HEK293 (cell line): ENCODE measurements around the gene DLG3.

Experiments
- CTCF ChIA-PET: fragments of 350-600 bp; formaldehyde crosslinking; extraction: SDS; loops from one replicate; lab custom pipeline; 2021; ENCODE audit warnings: antibody characterized with exemption; lab: Yijun Ruan, JAX
- POLR2A ChIA-PET: fragments of 300-600 bp; formaldehyde crosslinking; extraction: SDS; loops from one replicate; lab custom pipeline; 2020; ENCODE audit warnings: antibody characterized with exemption, inconsistent platforms; lab: Yijun Ruan, JAX
- H3K27ac ChIP-seq: fragments of 200-500 bp; sonication (Bioruptor generic); 2 replicates; pipeline ENCODE4 v1.5.1; 2014; ENCODE audit warnings: low read depth, low read length, control low read depth, inconsistent platforms; ENCODE audit errors: extremely low read depth
- H3K36me3 ChIP-seq, 2 experiments: fragments of 200-500 bp in 1 of 2; sonication (Bioruptor generic) in 1 of 2; 1 replicate in 1 of 2; 2 replicates in 1 of 2; pipeline ENCODE4 v1.5.1; 2014 to 2017; ENCODE audit warnings: inconsistent platforms in 2 of 2, low read length in 2 of 2; ENCODE audit not compliant: control insufficient read depth in 2 of 2, insufficient read depth in 1 of 2
- H3K4me1 ChIP-seq: fragments of 200-500 bp; sonication (Bioruptor generic); 2 replicates; pipeline ENCODE4 v1.5.1; 2014; ENCODE audit warnings: mild to moderate bottlenecking, low read length, inconsistent platforms; ENCODE audit not compliant: control insufficient read depth, insufficient read depth
- H3K4me3 ChIP-seq: 2 replicates; pipeline ENCODE4 v1.5.1; 2011; ENCODE audit warnings: low read depth, mild to moderate bottlenecking, control low read depth, low read length, moderate library complexity
- H3K9me3 ChIP-seq: fragments of 200-500 bp; sonication (Bioruptor generic); 2 replicates; pipeline ENCODE4 v1.5.1; 2014; ENCODE audit warnings: low read depth, low read length, inconsistent platforms; ENCODE audit not compliant: control insufficient read depth, insufficient read depth
- GLI4 ChIP-seq: fragments of 450-650 bp; formaldehyde crosslinking; IDR thresholded peaks from 2 replicates; pipeline ENCODE4 v1.5.1; 2016; ENCODE audit warnings: missing biosample characterization, missing genetic modification characterization
- KLF1 ChIP-seq: fragments of 450-650 bp; formaldehyde crosslinking; IDR thresholded peaks from 2 replicates; pipeline ENCODE4 v1.5.1; 2016; ENCODE audit warnings: missing biosample characterization, missing genetic modification characterization
- KLF10 ChIP-seq: fragments of 450-650 bp; IDR thresholded peaks from 2 replicates; pipeline ENCODE4 v1.5.1; 2018; ENCODE audit warnings: missing biosample characterization, mild to moderate bottlenecking, missing genetic modification characterization
- KLF8 ChIP-seq: fragments of 450-650 bp; formaldehyde crosslinking; IDR thresholded peaks from 2 replicates; pipeline ENCODE4 v1.5.1; 2016; ENCODE audit warnings: missing biosample characterization, missing genetic modification characterization
- PRDM10 ChIP-seq: fragments of 450-650 bp; formaldehyde crosslinking; IDR thresholded peaks from 2 replicates; pipeline ENCODE4 v1.5.1; 2016; ENCODE audit warnings: missing biosample characterization, missing genetic modification characterization
- SCRT1 ChIP-seq: fragments of 450-650 bp; formaldehyde crosslinking; IDR thresholded peaks from 2 replicates; pipeline ENCODE4 v1.5.1; 2016; ENCODE audit warnings: missing biosample characterization, missing genetic modification characterization, borderline replicate concordance
- SCRT2 ChIP-seq: fragments of 450-650 bp; formaldehyde crosslinking; IDR thresholded peaks from 2 replicates; pipeline ENCODE4 v1.5.1; 2016; ENCODE audit warnings: missing biosample characterization, missing genetic modification characterization
- SP3 ChIP-seq: fragments of 450-650 bp; formaldehyde crosslinking; IDR thresholded peaks from 2 replicates; pipeline ENCODE4 v1.5.1; 2016; ENCODE audit warnings: missing biosample characterization, missing genetic modification characterization
- SP7 ChIP-seq: fragments of 450-650 bp; formaldehyde crosslinking; IDR thresholded peaks from 2 replicates; pipeline ENCODE4 v1.5.1; 2016; ENCODE audit warnings: missing biosample characterization, missing genetic modification characterization
- WT1 ChIP-seq: fragments of 450-650 bp; formaldehyde crosslinking; IDR thresholded peaks from 2 replicates; pipeline ENCODE4 v1.5.1; 2016; ENCODE audit warnings: missing biosample characterization, missing genetic modification characterization
- ZFP69B ChIP-seq: fragments of 450-650 bp; formaldehyde crosslinking; IDR thresholded peaks from 2 replicates; pipeline ENCODE4 v1.5.1; 2016; ENCODE audit warnings: missing biosample characterization, missing genetic modification characterization
- ZNF157 ChIP-seq: fragments of 450-650 bp; formaldehyde crosslinking; IDR thresholded peaks from 2 replicates; pipeline ENCODE4 v1.5.1; 2016; ENCODE audit warnings: missing biosample characterization, missing genetic modification characterization
- ZNF16 ChIP-seq: fragments of 450-650 bp; formaldehyde crosslinking; IDR thresholded peaks from 2 replicates; pipeline ENCODE4 v1.5.1; 2016; ENCODE audit warnings: low read depth, missing biosample characterization, missing genetic modification characterization
- ZNF341 ChIP-seq: fragments of 450-650 bp; formaldehyde crosslinking; IDR thresholded peaks from 2 replicates; pipeline ENCODE4; 2016; ENCODE audit warnings: low read depth, missing biosample characterization, missing genetic modification characterization
- ZNF350 ChIP-seq: fragments of 450-650 bp; formaldehyde crosslinking; IDR thresholded peaks from 2 replicates; pipeline ENCODE4 v1.5.0; 2017; ENCODE audit warnings: missing biosample characterization, mild to moderate bottlenecking, missing genetic modification characterization
- ZNF362 ChIP-seq: fragments of 450-650 bp; formaldehyde crosslinking; IDR thresholded peaks from 2 replicates; pipeline ENCODE4 v1.5.1; 2016; ENCODE audit warnings: missing biosample characterization, missing genetic modification characterization
- ZNF544 ChIP-seq: fragments of 450-650 bp; formaldehyde crosslinking; IDR thresholded peaks from 2 replicates; pipeline ENCODE4 v1.5.0; 2017; ENCODE audit warnings: missing biosample characterization, missing genetic modification characterization
- ZNF555 ChIP-seq: fragments of 450-650 bp; formaldehyde crosslinking; conservative IDR thresholded peaks from 2 replicates; pipeline ENCODE4 v1.5.1; 2017; ENCODE audit warnings: missing biosample characterization, mild to moderate bottlenecking, missing genetic modification characterization, inconsistent platforms
- ZNF580 ChIP-seq: fragments of 450-650 bp; formaldehyde crosslinking; IDR thresholded peaks from 2 replicates; pipeline ENCODE4 v1.5.1; 2016; ENCODE audit warnings: missing biosample characterization, missing genetic modification characterization
- ZNF596 ChIP-seq: fragments of 450-650 bp; IDR thresholded peaks from 2 replicates; pipeline ENCODE4 v1.5.0; 2018; ENCODE audit warnings: missing biosample characterization, mild to moderate bottlenecking, missing genetic modification characterization, moderate library complexity
- ZNF600 ChIP-seq: fragments of 450-650 bp; formaldehyde crosslinking; IDR thresholded peaks from 2 replicates; pipeline ENCODE4 v1.5.1; 2016; ENCODE audit warnings: missing biosample characterization, missing genetic modification characterization
- ZNF623 ChIP-seq: fragments of 450-650 bp; formaldehyde crosslinking; IDR thresholded peaks from 2 replicates; pipeline ENCODE4 v1.5.1; 2016; ENCODE audit warnings: missing biosample characterization, missing genetic modification characterization
- ZNF629 ChIP-seq: fragments of 450-650 bp; formaldehyde crosslinking; IDR thresholded peaks from 2 replicates; pipeline ENCODE4 v1.5.1; 2017; ENCODE audit warnings: missing biosample characterization, missing genetic modification characterization
- ZNF76 ChIP-seq: fragments of 450-650 bp; formaldehyde crosslinking; IDR thresholded peaks from 2 replicates; pipeline ENCODE4; 2016; ENCODE audit warnings: low read depth, missing biosample characterization, missing genetic modification characterization, borderline replicate concordance
- ZNF776 ChIP-seq: fragments of 450-650 bp; formaldehyde crosslinking; IDR thresholded peaks from 2 replicates; pipeline ENCODE4 v1.5.0; 2017; ENCODE audit warnings: missing biosample characterization, missing genetic modification characterization, borderline replicate concordance

DLG3 gene

GRCh38 chrX:70477734-70478075 lies 33.1 kb downstream of the DLG3 start:
- Histone ChIP-seq H3K9me3 (no peaks in the 10 kb centered on the region), H3K36me3 (peaks cover 0 to 4% of the 10 kb centered on the region in 2 experiments; a peak in 1 of 3 replicates), H3K4me3 (no peak overlapping the region), H3K27ac (no peak overlapping the region), H3K4me1 (peaks cover 26% of the 10 kb centered on the region)
- no peak for TF ChIP-seq ZNF580 (tag by site-specific recombination)
- TF ChIP-seq SP7 (tag by site-specific recombination) = 0 out of 2 replicates have a peak, but pooled peaks have one; percentile 4
- TF ChIP-seq SCRT1 (tag by site-specific recombination) = peak; percentile 36; the same call in 1 of the 2 replicates
- TF ChIP-seq SCRT2 (tag by site-specific recombination) = peak; percentile 83
- CTCF ChIA-PET = interaction anchor here (0.7 to 1.3 kb wide), 4 partner anchors 10 to 77 kb away, joined by 3 to 6 read pairs (median 3); no protein-coding TSS in a partner anchor
- POLR2A ChIA-PET = interaction anchor here (1.0 kb wide), 1 partner anchor 23 kb away, joined by 4 read pairs; no protein-coding TSS in a partner anchor

- ChIA-PET POLR2A (no interaction called here), CTCF (interaction anchor here (0.7 to 1.7 kb wide), 6 partner anchors 10 to 454 kb away, joined by 3 to 5 read pairs (median 3); no protein-coding TSS in a partner anchor)
- TF ChIP-seq ZNF16 (tag by site-specific recombination) (no peak), KLF8 (tag by site-specific recombination) (no peak), SCRT1 (tag by site-specific recombination) (no peak), SP3 (no peak), ZNF157 (no peak)
- Histone ChIP-seq H3K4me1 (peaks cover 26% of the 10 kb centered on the region), H3K4me3 (no peak overlapping the region), H3K27ac (no peak overlapping the region; the same call in 1 of the 2 replicates), H3K36me3 (peaks cover 2 to 5% of the 10 kb centered on the region in 2 experiments; a peak in 2 of 3 replicates), H3K9me3 (no peaks in the 10 kb centered on the region)
Observed at GRCh38 chrX:70478526-70479245, 34.1 kb downstream of the DLG3 start.

GRCh38 chrX:70479247-70479921 lies 34.7 kb downstream of the DLG3 start:
- Histone ChIP-seq H3K4me3 (no peak overlapping the region), H3K9me3 (no peaks in the 10 kb centered on the region), H3K36me3 (peaks cover 0 to 10% of the 10 kb centered on the region in 2 experiments; a peak in 2 of 3 replicates), H3K27ac (no peak overlapping the region; the same call in 1 of the 2 replicates), H3K4me1 (peaks cover 26% of the 10 kb centered on the region)
- ChIA-PET POLR2A (no interaction called here), CTCF (interaction anchor here (0.9 to 1.7 kb wide), 3 partner anchors 23 to 46 kb away, joined by 3 to 5 read pairs (median 3); no protein-coding TSS in a partner anchor)
- TF ChIP-seq SCRT1 (tag by site-specific recombination) = no peak
- no peak for TF ChIP-seq ZNF362 (tag by site-specific recombination)
- no peak for TF ChIP-seq ZNF623 (tag by site-specific recombination)
- no peak for TF ChIP-seq ZNF596 (tag by site-specific recombination)
- no peak for TF ChIP-seq KLF1 (tag by site-specific recombination)
- 0 out of 2 replicates have a peak, but pooled peaks have one; percentile 24 for TF ChIP-seq ZNF341 (tag by site-specific recombination)
- no peak for TF ChIP-seq ZNF76 (tag by site-specific recombination)
- TF ChIP-seq KLF10 (tag by site-specific recombination) = no peak
- no peak for TF ChIP-seq GLI4
- TF ChIP-seq ZNF350 (tag by site-specific recombination) = no peak
- TF ChIP-seq PRDM10 (tag by site-specific recombination) = no peak
- TF ChIP-seq ZNF776 (tag by site-specific recombination) = no peak
- TF ChIP-seq ZNF555 = no peak
- no peak for TF ChIP-seq ZFP69B (tag by site-specific recombination)
- peak; percentile 99 for TF ChIP-seq WT1 (tag by site-specific recombination)
- no peak for TF ChIP-seq ZNF600 (tag by site-specific recombination)
- TF ChIP-seq ZNF629 = 0 out of 2 replicates have a peak, but pooled peaks have one; percentile 22
- TF ChIP-seq ZNF544 (tag by site-specific recombination) = no peak
